B cell (primary cell): Measurements from ENCODE around the gene PNPLA3. TPM values are rescaled to one million over a fixed set of nuclear protein-coding genes. Genes with fewer than 3 reads are reported as not detected.
A peak's percentile ranks its signal among the peaks of the same experiment; 100 is the strongest.

Experiments used
- ATAC-seq: fragments of 200-7000 bp; cut with Tn5 transposase; one replicate; pipeline ENCODE4 v1.10.0; 2021; ENCODE audit warnings: low read depth, mild to moderate bottlenecking, moderate number of reproducible peaks, moderate library complexity
- CTCF ChIA-PET: fragments of 350-600 bp; sonication (Branson Sonifier 250); formaldehyde crosslinking; loops from one replicate; lab custom pipeline; 2021; ENCODE audit warnings: antibody characterized with exemption, inconsistent platforms; lab: Charles Lee
- POLR2A ChIA-PET: fragments of 350-600 bp; sonication (Branson Sonifier 250); formaldehyde crosslinking; loops from one replicate; lab custom pipeline; 2021; ENCODE audit warnings: antibody characterized with exemption; lab: Charles Lee
- DNase-seq: peaks from one replicate; pipeline ENCODE4 v3.0.0; 2013
- H2AFZ ChIP-seq: 2 replicates; pipeline ENCODE4 v1.6.1; 2012; ENCODE audit warnings: mild to moderate bottlenecking, low read depth, low read length; ENCODE audit not compliant: insufficient read depth, poor library complexity, severe bottlenecking
- H3K27ac ChIP-seq, 2 donors: 1 replicate in 1 of 2; 2 replicates in 1 of 2; pipeline ENCODE4 v1.5.1; 2012 to 2013; ENCODE audit warnings: low read length in 2 of 2, mild to moderate bottlenecking in 2 of 2, moderate library complexity in 1 of 2
- H3K27me3 ChIP-seq, 4 experiments: fragments of 200-600 bp in 1 of 4; sonication (generic) in 1 of 4; replicated peaks in 1 of 4; 1 replicate in 2 of 4; 2 replicates in 2 of 4; pipeline versions ENCODE4 v1.6.1 to v1.7.0; 2013 to 2016; ENCODE audit warnings: low read length in 3 of 4, mild to moderate bottlenecking in 2 of 4, mixed read lengths in 1 of 4, moderate library complexity in 1 of 4; ENCODE audit not compliant: insufficient read depth in 4 of 4, control insufficient read depth in 3 of 4; ENCODE audit errors: control extremely low read depth in 1 of 4
- H3K36me3 ChIP-seq, 2 experiments: replicated peaks in 1 of 2; 1 replicate in 1 of 2; 2 replicates in 1 of 2; pipeline versions ENCODE4 v1.6.1 to v1.7.1; 2013; ENCODE audit warnings: low read length in 1 of 2; ENCODE audit not compliant: insufficient read depth in 2 of 2, control insufficient read depth in 1 of 2; ENCODE audit errors: control extremely low read depth in 1 of 2, extremely low read depth in 1 of 2
- H3K4me1 ChIP-seq, 2 donors: fragments of 200-600 bp in 1 of 2; sonication (generic) in 1 of 2; 1 replicate in 1 of 2; 2 replicates in 1 of 2; pipeline versions ENCODE4 v1.5.1 to v1.6.1; 2013 to 2017; ENCODE audit warnings: low read length in 2 of 2; ENCODE audit not compliant: control insufficient read depth in 2 of 2, insufficient read depth in 2 of 2
- H3K4me2 ChIP-seq: replicated peaks from 2 replicates; pipeline ENCODE3; 2012; ENCODE audit warnings: mild to moderate bottlenecking, low read depth, low read length; ENCODE audit not compliant: poor library complexity, severe bottlenecking
- H3K4me3 ChIP-seq, 5 experiments: fragments of 200-600 bp in 1 of 5; sonication (generic) in 1 of 5; 1 replicate in 3 of 5; 2 replicates in 2 of 5; pipeline versions ENCODE4 v1.5.1 to v1.7.0; 2011 to 2016; ENCODE audit warnings: low read length in 4 of 5, mild to moderate bottlenecking in 4 of 5, low read depth in 2 of 5, control low read depth in 1 of 5, moderate library complexity in 1 of 5; ENCODE audit not compliant: insufficient read depth in 1 of 5; ENCODE audit errors: control extremely low read depth in 1 of 5, extremely low read depth in 1 of 5
- H3K79me2 ChIP-seq: fragments of 200-600 bp; sonication (generic); one replicate; pipeline ENCODE4 v1.6.0; 2016; ENCODE audit warnings: low read length; ENCODE audit not compliant: control insufficient read depth, insufficient read depth
- H3K9ac ChIP-seq: fragments of 200-600 bp; sonication (generic); 2 replicates; pipeline ENCODE4 v1.6.1; 2017; ENCODE audit warnings: mild to moderate bottlenecking, low read length, moderate library complexity
- H3K9me3 ChIP-seq, 3 donors: one replicate each; pipeline versions ENCODE4 v1.6.1 to v1.7.1; 2013; ENCODE audit warnings: low read length in 2 of 3; ENCODE audit not compliant: control insufficient read depth in 2 of 3, insufficient read depth in 1 of 3; ENCODE audit errors: control extremely low read depth in 1 of 3
- H4K20me1 ChIP-seq: 2 replicates; pipeline ENCODE4 v1.6.0; 2012; ENCODE audit warnings: mild to moderate bottlenecking, low read length; ENCODE audit not compliant: insufficient read depth, control insufficient read depth, poor library complexity, severe bottlenecking
- H3K27ac Mint-ChIP-seq: one replicate; pipeline ENCODE4 v1.8.0; 2021; ENCODE audit warnings: mixed read lengths
- H3K27me3 Mint-ChIP-seq: one replicate; pipeline ENCODE4 v1.8.0; 2021; ENCODE audit warnings: mixed read lengths
- H3K4me1 Mint-ChIP-seq: one replicate; pipeline ENCODE4 v1.8.0; 2021; ENCODE audit warnings: mixed read lengths
- H3K4me3 Mint-ChIP-seq: one replicate; pipeline ENCODE4 v1.8.0; 2021; ENCODE audit warnings: mixed read lengths
- H3K9me3 Mint-ChIP-seq: one replicate; pipeline ENCODE4 v1.8.0; 2022; ENCODE audit warnings: mixed read lengths; ENCODE audit not compliant: insufficient read depth
- EZH2 ChIP-seq: IDR thresholded peaks from 2 replicates; pipeline ENCODE4 v1.6.1; 2012; ENCODE audit warnings: borderline replicate concordance, low read depth, mild to moderate bottlenecking, moderate library complexity, low read length; ENCODE audit not compliant: insufficient read depth, poor library complexity, severe bottlenecking
- WGBS: methylation state at CpG from one replicate; pipeline ENCODE4 v1.1.5; 2013; ENCODE audit warnings: missing lambda C conversion rate; ENCODE audit not compliant: insufficient coverage; 5-methylcytosine and 5-hydroxymethylcytosine counted together
- intact Hi-C: fragments of 100-400 bp; cut with micrococcal nuclease; formaldehyde crosslinking; loops from one replicate; pipeline ENCODE4 v1.10.0; 2022
- polyA plus RNA-seq: library from polyadenylated mRNA; depleted of rRNA; stranded (reverse); fragments of >200 nt; gene quantifications from 2 replicates; pipeline ENCODE4 v1.2.3, GENCODE V29; 2012
- total RNA-seq, 2 donors: library from RNA; stranded (reverse); fragments of 120-200 nt in 1 of 2; gene quantifications; 1 replicate in 1 of 2; 2 replicates in 1 of 2; pipeline versions ENCODE4 v1.2.3 to v1.2.4, GENCODE V29; 2013 to 2022

The PNPLA3 gene
- total and polyA plus RNA-seq, 2 donors (not counting 1 experiment from before 2014, with no cell fraction given), result 0.15 TPM; not detected in 1

DNA sequence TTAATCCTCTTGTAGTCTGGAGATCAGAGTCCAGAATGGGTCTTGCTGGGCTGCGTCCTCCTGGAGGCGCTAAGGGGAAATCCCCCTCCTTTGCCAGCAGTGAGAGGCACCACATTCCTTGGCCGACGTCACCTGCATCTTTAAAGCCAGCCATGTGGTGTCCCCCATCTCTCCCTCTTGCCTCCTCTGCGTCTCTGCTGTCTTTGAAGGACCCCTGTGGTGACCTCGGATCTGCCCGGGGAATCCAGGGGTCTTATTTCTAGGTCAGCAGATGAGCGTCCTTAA, 73.3 kb downstream of the PNPLA3 start:
- H3K36me3 ChIP-seq, result peaks cover 2 to 26% of the 10 kb centered on the region in 2 experiments
- Mint-ChIP-seq H3K27me3 (no peaks in the 10 kb centered on the region), H3K4me1 (peaks cover 61% of the 10 kb centered on the region), H3K9me3 (no peaks in the 10 kb centered on the region), H3K4me3 (peak overlapping the region; percentile 96), H3K27ac (peak overlapping the region; percentile 96)
- peak overlapping the region; percentile 86 for H3K4me2 ChIP-seq
- H2AFZ ChIP-seq, result peak overlapping the region; percentile 73
- H3K4me3 ChIP-seq, result peak overlapping the region in 1 of 5 experiments; percentile 65
- no peak for TF ChIP-seq EZH2
- peaks cover 38 to 52% of the 10 kb centered on the region in 2 donors for H3K4me1 ChIP-seq
- H3K27ac ChIP-seq, result peak overlapping the region; percentile 82 to 94
- H4K20me1 ChIP-seq, result peaks cover 10% of the 10 kb centered on the region
- H3K79me2 ChIP-seq, result peaks cover 50% of the 10 kb centered on the region
- CTCF ChIA-PET, result interaction anchor here (1.3 to 16.2 kb wide), 5 partner anchors 10 to 629 kb away, joined by 4 to 691 read pairs (median 57); no protein-coding TSS in a partner anchor
- no peaks in the 10 kb centered on the region for H3K27me3 ChIP-seq
- DNase-seq (no peak), ATAC-seq (no peak)
- peak overlapping the region; percentile 71 for H3K9ac ChIP-seq
- WGBS, result 96% methylated on average over 8 of the region's 8 CpGs
- intact Hi-C loops, result loop anchor here (1.0 kb wide), 3 partner anchors 28 to 185 kb away; no protein-coding TSS in a partner anchor
- no peaks in the 10 kb centered on the region for H3K9me3 ChIP-seq
- POLR2A ChIA-PET, result interaction anchor here (1.0 to 1.4 kb wide), 3 partner anchors 30 to 184 kb away, joined by 3 to 4 read pairs (median 3); partner anchors contain the start of gene SAMM50

Other genes with a start within 250 kb of the PNPLA3 start
- 0.07 and 0.39 TPM in 2 replicates for gene EFCAB6, start 111.5 kb upstream of the PNPLA3 start, total RNA-seq
- gene EFCAB6, start 111.5 kb upstream of the PNPLA3 start, polyA plus RNA-seq, result 0.10 TPM in 1 of 2 replicates, not detected in the other
- not detected in 2 replicates for gene SULT4A1, start 61.3 kb upstream of the PNPLA3 start, total RNA-seq
- gene SULT4A1, start 61.3 kb upstream of the PNPLA3 start, polyA plus RNA-seq, result not detected in 2 replicates
- not detected in 2 replicates for gene PNPLA5, start 31.8 kb upstream of the PNPLA3 start, total RNA-seq
- not detected in 2 replicates for gene PNPLA5, start 31.8 kb upstream of the PNPLA3 start, polyA plus RNA-seq
- gene SAMM50, start 31.6 kb downstream of the PNPLA3 start, total RNA-seq, result 43.2 and 47.3 TPM in 2 replicates
- gene SAMM50, start 31.6 kb downstream of the PNPLA3 start, polyA plus RNA-seq, result 18.8 and 21.5 TPM in 2 replicates
- 49.4 and 49.8 TPM in 2 replicates for gene PARVB, start 100.5 kb downstream of the PNPLA3 start, total RNA-seq
- gene PARVB, start 100.5 kb downstream of the PNPLA3 start, polyA plus RNA-seq, result 33.0 and 48.0 TPM in 2 replicates